HFFc6 (cell line): ENCODE measurements around the gene OSTC. TPM values are rescaled to one million over a fixed set of nuclear protein-coding genes. Genes with fewer than 3 reads are reported as not detected.

Experiments used
- DNase-seq: peaks from one replicate; pipeline ENCODE4 v3.0.0-alpha.2; 2018
- H3K27ac Mint-ChIP-seq: 2 replicates; pipeline ENCODE4 v1.8.0; 2020; ENCODE audit warnings: mild to moderate bottlenecking, mixed read lengths
- H3K27me3 Mint-ChIP-seq: 2 replicates; pipeline ENCODE4 v1.8.0; 2021; ENCODE audit warnings: mild to moderate bottlenecking, moderate library complexity, mixed read lengths; ENCODE audit not compliant: insufficient read depth
- H3K36me3 Mint-ChIP-seq: 2 replicates; pipeline ENCODE4 v1.8.0; 2021; ENCODE audit warnings: low read depth, mixed read lengths
- H3K4me1 Mint-ChIP-seq: 2 replicates; pipeline ENCODE4 v1.8.0; 2020; ENCODE audit warnings: low read depth, mixed read lengths
- H3K4me3 Mint-ChIP-seq: 2 replicates; pipeline ENCODE4 v1.8.0; 2020; ENCODE audit warnings: mild to moderate bottlenecking, moderate library complexity, mixed read lengths
- H3K9me3 Mint-ChIP-seq: 2 replicates; pipeline ENCODE4 v1.8.0; 2020; ENCODE audit warnings: mild to moderate bottlenecking, mixed read lengths
- long read RNA-seq: library from polyadenylated mRNA; unstranded; transcript quantifications from one replicate; pipeline ENCODE4 v2.0.0, GENCODE V29; 2019
- total RNA-seq, 6 experiments: library from RNA; stranded (reverse); fragmentation: NEBNext Ultra II Directional; extraction: Animal tissue kit (Norgen Biotek cat#: 25700); gene quantifications; 2 replicates in 1 of 6; 3 replicates in 5 of 6; pipeline ENCODE4 v1.2.3, GENCODE V29; 2021
- TF ChIP-seq, protein P1 (sequence below): fragments of 200-600 bp; sonication (generic); IDR thresholded peaks from 2 replicates; pipeline ENCODE4 v1.5.0; 2021; ENCODE audit warnings: antibody characterized with exemption, mild to moderate bottlenecking

Gene OSTC
- 100 to 1,000 TPM; 178 to 259 (median 189) TPM for total RNA-seq
- long read RNA-seq, transcript OSTC-205 (3 exons, 876 nt): minor isoform, 8 of 512 reads
- long read RNA-seq, transcript OSTC-201 (4 exons, 1,077 nt): major isoform, 478 of 512 reads
- long read RNA-seq, partial matches to known transcripts: 22 of 512 reads
- long read RNA-seq, other reads (novel, unspliced or antisense): 2 of 512 reads

DNA sequence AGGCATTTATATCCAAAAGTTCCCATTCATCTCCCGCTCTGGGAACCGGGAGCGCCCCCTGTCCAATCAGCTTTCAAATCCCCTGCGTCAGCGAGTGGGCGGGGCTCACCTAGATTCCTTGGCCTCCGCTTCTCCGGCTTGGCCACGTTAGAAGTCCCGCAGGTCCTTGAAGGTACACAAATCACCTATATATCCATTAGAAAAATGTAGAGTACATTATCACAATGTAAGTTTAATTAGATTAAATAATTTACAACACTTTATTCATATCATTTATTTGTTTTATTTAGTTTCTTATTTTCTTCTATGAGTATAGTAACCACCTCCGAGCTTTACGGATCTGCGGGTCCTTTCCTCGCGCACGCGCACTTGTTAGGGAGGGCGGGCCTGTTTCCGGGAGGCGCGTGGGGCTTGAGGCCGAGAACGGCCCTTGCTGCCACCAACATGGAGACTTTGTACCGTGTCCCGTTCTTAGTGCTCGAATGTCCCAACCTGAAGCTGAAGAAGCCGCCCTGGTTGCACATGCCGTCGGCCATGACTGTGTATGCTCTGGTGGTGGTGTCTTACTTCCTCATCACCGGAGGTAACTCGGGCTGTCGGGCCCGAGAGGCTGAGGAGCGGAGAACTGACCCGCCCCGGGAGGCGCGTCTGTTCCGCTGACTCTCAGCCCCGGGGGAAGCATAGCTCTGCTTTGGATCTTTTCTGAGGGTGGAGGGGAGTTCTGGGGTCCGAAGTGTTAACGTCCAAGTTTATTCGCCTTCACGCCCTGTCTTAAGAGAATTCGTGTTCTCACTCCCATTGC lies at the start of gene OSTC:
OSTC (plus strand) TSS at position 388 of the 802 bp plus-strand sequence; CDS start at position 445, 57 bp downstream.
- Mint-ChIP-seq H3K9me3 (no peaks in the 10 kb centered on the region), H3K27ac (peak within 1 kb of the TSS; percentile 92), H3K4me1 (peaks cover 30% of the 10 kb centered on the region), H3K36me3 (peaks cover 31% of the 10 kb centered on the region), H3K27me3 (no peaks in the 10 kb centered on the region), H3K4me3 (peak within 1 kb of the TSS; percentile 96)
- TF ChIP-seq, protein P1, sequence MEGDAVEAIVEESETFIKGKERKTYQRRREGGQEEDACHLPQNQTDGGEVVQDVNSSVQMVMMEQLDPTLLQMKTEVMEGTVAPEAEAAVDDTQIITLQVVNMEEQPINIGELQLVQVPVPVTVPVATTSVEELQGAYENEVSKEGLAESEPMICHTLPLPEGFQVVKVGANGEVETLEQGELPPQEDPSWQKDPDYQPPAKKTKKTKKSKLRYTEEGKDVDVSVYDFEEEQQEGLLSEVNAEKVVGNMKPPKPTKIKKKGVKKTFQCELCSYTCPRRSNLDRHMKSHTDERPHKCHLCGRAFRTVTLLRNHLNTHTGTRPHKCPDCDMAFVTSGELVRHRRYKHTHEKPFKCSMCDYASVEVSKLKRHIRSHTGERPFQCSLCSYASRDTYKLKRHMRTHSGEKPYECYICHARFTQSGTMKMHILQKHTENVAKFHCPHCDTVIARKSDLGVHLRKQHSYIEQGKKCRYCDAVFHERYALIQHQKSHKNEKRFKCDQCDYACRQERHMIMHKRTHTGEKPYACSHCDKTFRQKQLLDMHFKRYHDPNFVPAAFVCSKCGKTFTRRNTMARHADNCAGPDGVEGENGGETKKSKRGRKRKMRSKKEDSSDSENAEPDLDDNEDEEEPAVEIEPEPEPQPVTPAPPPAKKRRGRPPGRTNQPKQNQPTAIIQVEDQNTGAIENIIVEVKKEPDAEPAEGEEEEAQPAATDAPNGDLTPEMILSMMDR: peak; percentile 65
- peak; percentile 94 for DNase-seq

DNA sequence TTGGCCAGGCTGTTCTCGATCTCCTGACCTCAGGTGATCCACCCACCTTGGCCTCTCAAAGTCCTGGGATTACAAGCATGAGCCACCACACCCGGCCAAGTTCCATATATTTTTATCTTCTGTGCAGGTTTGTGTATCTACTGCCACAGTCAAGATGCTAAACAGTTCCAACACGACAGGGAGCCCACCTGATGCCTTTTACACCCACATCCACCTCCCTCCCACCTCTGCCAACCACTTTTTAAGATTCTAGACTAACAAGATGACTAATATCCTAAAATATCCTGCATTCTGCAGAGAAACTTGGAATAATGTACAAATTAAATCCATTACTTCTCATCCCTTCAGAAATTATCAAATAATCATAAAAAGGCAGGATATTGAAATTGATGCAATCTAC lies 49.3 kb upstream of the OSTC start:
- no peaks in the 10 kb centered on the region for H3K27me3 Mint-ChIP-seq
- no peaks in the 10 kb centered on the region for H3K36me3 Mint-ChIP-seq
- DNase-seq: no peak
- no peak overlapping the region for H3K4me3 Mint-ChIP-seq
- TF ChIP-seq, protein P1: no peak
- no peak overlapping the region for H3K27ac Mint-ChIP-seq
- H3K9me3 Mint-ChIP-seq: no peaks in the 10 kb centered on the region
- H3K4me1 Mint-ChIP-seq: 0 out of 2 replicates have a peak, but pooled peaks cover 11% of the 10 kb centered on the region

DNA sequence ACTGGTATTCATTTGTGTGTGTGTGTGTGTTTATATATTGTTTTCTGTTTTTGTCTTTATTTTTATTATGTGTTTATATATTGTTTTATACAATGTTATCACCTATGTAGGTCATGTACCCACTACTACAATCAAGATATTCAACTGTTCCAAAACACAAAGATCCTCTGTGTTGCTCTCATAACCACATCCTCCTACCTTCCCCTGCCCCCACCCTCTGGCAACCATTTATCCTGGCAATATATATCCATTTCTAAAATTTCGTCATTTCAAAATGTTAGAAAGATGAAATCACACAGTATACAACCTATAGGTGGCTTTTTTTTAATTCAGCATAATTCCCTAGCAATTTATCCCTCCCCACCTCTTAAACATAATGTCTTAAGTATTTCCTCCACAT lies 48.9 kb upstream of the OSTC start:
- Mint-ChIP-seq H3K27me3 (no peaks in the 10 kb centered on the region), H3K4me1 (0 out of 2 replicates have a peak, but pooled peaks cover 8% of the 10 kb centered on the region), H3K9me3 (no peaks in the 10 kb centered on the region), H3K27ac (no peak overlapping the region), H3K36me3 (no peaks in the 10 kb centered on the region), H3K4me3 (no peak overlapping the region)
- TF ChIP-seq, protein P1: no peak
- no peak for DNase-seq

DNA sequence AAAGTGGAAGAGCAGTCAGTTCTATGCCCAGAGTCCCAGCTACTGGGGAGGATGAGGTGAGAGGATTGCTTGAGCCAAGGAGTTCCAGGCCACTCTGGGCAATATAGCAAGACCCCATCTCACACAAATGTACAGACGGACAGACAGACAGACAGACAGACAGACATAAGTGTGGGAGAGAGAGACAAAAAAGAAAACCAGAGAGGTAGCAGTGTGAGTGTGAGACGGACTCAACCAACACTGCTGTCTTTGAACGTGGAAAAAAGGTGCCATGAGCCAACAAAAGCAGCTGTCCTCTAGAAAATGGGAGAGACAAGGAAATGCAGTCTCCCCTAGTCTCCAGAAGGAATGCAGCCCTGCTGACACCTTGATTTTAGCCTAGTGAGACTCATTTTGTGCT lies 48.2 kb upstream of the OSTC start:
- H3K4me3 Mint-ChIP-seq: no peak overlapping the region
- TF ChIP-seq, protein P1: no peak

GRCh38 chr4:108607079-108607815 lies 43.2 kb upstream of the OSTC start:
- peaks cover 13% of the 10 kb centered on the region for H3K4me1 Mint-ChIP-seq
- H3K36me3 Mint-ChIP-seq: no peaks in the 10 kb centered on the region
- TF ChIP-seq, protein P1: no peak
- no peak for DNase-seq
- no peaks in the 10 kb centered on the region for H3K9me3 Mint-ChIP-seq
- no peaks in the 10 kb centered on the region for H3K27me3 Mint-ChIP-seq
- H3K27ac Mint-ChIP-seq: no peak overlapping the region
- H3K4me3 Mint-ChIP-seq: no peak overlapping the region

More for the DNA sequence above, 48.2 kb upstream of the OSTC start:
- H3K4me1 Mint-ChIP-seq: 0 out of 2 replicates have a peak, but pooled peaks cover 6% of the 10 kb centered on the region
- H3K9me3 Mint-ChIP-seq: no peaks in the 10 kb centered on the region
- H3K27ac Mint-ChIP-seq: no peak overlapping the region
- H3K27me3 Mint-ChIP-seq: no peaks in the 10 kb centered on the region
- no peaks in the 10 kb centered on the region for H3K36me3 Mint-ChIP-seq
- DNase-seq: no peak
